ENCODE results near the gene RPL34. TPM values are rescaled to one million over a fixed set of nuclear protein-coding genes. Genes with fewer than 3 reads are reported as not detected.
"Not testable (repeated sequence)": the region's sequence is repeated elsewhere in the genome, so short reads cannot be mapped to it uniquely, and the experiment has no call there.

Gene RPL34
- polyA plus RNA-seq, result 1,000 to 10,000 TPM; 1,657 to 2,419 (median 1,809) TPM

DNA sequence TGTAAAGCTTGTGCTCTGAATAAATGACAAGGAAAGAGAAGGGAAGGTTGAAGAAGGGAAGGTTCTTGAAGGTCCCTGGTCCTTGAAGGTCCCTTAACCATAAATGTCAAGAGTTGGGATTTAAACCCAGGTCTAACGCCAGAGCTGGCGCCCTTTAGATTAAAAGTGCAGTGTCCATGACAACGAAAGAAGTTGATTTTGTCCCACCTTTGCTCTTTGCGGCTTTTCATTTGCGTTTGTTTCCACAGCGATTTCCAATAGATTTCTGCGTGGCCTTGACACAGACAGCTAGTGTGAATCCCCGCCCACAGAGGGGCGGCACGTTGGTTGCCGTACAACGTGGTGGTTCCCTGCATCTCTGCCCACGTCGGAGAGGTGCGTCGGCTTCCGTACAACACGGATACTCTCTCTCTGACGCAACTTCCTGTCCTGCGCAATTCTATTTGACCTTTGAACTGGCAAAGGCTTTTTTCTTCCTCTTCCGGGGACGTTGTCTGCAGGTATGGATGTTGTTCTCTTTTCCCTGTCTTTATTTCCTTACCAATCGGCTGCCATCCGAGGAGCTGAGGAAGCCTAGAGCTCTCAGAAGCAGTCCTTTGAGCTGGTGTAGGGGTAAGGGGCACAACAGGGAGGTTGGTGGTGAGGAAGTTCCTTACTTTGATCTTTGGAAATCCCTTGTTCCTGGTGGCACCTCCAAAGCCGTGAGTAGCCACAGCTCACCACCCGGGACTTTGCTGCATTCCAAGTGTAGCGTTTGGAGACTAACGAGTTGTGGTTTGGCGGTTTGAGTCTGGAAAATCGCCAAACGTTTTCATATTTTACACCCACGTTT is at the start of gene RPL34:
Gene RPL34 (plus strand): TSS at position 476 of the 832 bp plus-strand sequence. CDS start 1,384 bp downstream, outside the sequence.
- Mint-ChIP-seq H3K36me3 (peaks cover 14 to 36% (median 26%) of the 10 kb centered on the region in 3 donors), H3K4me1 (peaks cover 41 to 62% of the 10 kb centered on the region in 2 donors), H3K27ac (peak within 1 kb of the TSS; percentile 93 to 98 (median 94)), H3K27me3 (ENCODE audit: low read depth in 3 of 3) (peaks cover 4 to 5% (median 5%) of the 10 kb centered on the region in 3 donors), H3K9me3 (peaks cover 0 to 2% (median 0%) of the 10 kb centered on the region in 6 donors), H3K4me3 (peak within 1 kb of the TSS; percentile 92 to 96 (median 94))
- DNase-seq, result peak; percentile 93 to 96 (median 95)

DNA sequence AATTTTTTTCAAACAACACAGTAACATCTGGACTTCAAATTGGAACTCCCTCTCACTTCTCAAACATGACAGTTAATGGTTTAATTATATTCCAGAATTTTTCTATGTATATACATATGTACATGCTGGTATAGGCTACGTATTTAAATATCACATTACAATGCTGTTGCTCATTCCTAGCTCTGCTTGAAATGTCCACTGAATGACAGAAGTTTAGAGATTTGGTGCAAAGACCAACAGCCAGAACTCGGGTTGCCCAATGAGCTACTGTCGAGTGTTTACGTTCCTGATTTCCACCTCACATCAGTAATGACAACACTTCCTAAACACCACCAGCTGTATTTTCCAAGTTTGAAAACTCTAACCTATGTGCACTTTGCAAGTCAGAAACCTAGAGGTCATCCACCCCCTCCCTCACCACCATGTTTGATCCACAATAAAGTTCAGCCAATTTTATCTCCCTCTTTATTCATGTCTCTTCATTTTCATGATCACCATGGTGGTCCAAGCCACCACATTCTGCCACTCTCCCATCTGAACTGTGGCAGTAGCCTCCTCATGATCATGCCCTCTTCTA is 49.3 kb upstream of the RPL34 start:
- Mint-ChIP-seq H3K4me1 (no peaks in the 10 kb centered on the region), H3K27ac (no peak overlapping the region), H3K36me3 (no peaks in the 10 kb centered on the region), H3K4me3 (no peak overlapping the region), H3K27me3 (ENCODE audit: low read depth in 3 of 3) (peaks cover 0 to 8% (median 6%) of the 10 kb centered on the region in 3 donors), H3K9me3 (no peaks in the 10 kb centered on the region)
- DNase-seq, result no peak

DNA sequence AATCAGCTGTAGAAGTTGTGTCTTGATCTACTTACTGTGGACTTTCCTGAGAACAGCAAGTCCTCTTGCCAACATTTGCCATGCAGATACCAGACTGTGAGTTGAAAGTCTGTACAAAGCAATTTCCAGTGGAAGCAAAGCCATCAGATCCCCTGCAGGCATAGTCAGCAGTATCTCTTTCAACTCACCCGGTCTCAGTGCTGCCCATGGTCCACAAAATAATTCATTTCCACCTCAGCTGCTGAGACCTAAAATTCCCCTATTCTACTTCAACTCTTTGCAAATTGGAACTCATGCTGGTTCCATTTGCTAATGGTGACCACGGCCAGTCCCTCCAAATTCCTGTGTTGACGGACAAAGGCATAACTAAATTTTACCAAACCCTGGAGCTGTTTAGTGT is 46.0 kb upstream of the RPL34 start:
- no peak overlapping the region for H3K27ac Mint-ChIP-seq
- H3K36me3 Mint-ChIP-seq, result no peaks in the 10 kb centered on the region
- no peaks in the 10 kb centered on the region for H3K9me3 Mint-ChIP-seq

DNA sequence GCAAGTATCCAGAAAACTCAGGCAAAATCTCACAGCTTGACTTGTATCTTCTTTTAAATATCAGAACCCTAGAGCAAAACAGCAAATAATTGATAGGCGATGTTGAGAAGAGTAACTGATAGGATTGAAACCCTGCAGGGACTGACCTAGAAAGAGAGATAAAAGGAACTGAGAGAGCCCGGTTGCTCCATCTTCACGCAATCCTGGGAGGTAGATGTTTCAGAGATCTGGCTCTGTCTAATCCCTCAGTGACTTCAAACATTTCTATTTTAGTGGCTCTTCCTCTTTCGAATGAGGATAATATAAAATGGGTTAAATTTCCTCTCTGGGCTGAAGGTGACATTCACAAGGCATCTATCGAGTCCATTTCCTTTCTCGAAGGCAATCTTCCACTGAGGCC is 39.3 kb upstream of the RPL34 start:
- no peak for DNase-seq
- Mint-ChIP-seq H3K36me3 (no peaks in the 10 kb centered on the region), H3K27ac (no peak overlapping the region), H3K27me3 (ENCODE audit: low read depth in 3 of 3) (peaks cover 0 to 5% (median 0%) of the 10 kb centered on the region in 3 donors), H3K9me3 (no peaks in the 10 kb centered on the region), H3K4me3 (no peak overlapping the region), H3K4me1 (no peaks in the 10 kb centered on the region)

More for the DNA sequence above, 46.0 kb upstream of the RPL34 start:
- Mint-ChIP-seq H3K4me3 (no peak overlapping the region), H3K27me3 (ENCODE audit: low read depth in 3 of 3) (peaks cover 0 to 11% (median 8%) of the 10 kb centered on the region in 3 donors), H3K4me1 (no peaks in the 10 kb centered on the region)
- DNase-seq, result no peak

DNA sequence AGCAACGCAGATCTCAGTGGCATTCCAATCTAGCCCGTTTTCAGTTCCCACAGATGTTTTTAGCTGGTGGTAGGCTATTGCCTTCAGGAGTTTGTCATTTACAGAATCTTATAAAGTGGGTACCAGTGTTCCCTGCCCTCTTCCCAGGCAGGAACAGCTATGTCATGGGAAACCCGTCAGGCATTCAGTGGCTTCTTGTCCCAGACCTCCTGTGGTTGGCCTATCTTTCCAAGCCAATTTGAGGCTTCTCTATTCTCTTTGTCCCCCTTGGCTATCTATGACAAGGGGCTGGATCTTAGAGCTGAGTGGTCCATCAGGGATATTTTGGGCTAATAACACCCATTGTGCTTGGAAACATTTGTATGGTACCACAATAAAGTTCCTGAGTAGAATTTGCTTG is 33.6 kb upstream of the RPL34 start:
- H3K9me3 Mint-ChIP-seq, result no peaks in the 10 kb centered on the region
- peaks cover 0 to 2% (median 1%) of the 10 kb centered on the region in 3 donors for H3K27me3 Mint-ChIP-seq (ENCODE audit: low read depth in 3 of 3)
- peaks cover 2 to 8% (median 5%) of the 10 kb centered on the region in 3 donors for H3K36me3 Mint-ChIP-seq
- H3K4me1 Mint-ChIP-seq, result no peaks in the 10 kb centered on the region
- DNase-seq, result no peak
- no peak overlapping the region for H3K27ac Mint-ChIP-seq
- no peak overlapping the region for H3K4me3 Mint-ChIP-seq

DNA sequence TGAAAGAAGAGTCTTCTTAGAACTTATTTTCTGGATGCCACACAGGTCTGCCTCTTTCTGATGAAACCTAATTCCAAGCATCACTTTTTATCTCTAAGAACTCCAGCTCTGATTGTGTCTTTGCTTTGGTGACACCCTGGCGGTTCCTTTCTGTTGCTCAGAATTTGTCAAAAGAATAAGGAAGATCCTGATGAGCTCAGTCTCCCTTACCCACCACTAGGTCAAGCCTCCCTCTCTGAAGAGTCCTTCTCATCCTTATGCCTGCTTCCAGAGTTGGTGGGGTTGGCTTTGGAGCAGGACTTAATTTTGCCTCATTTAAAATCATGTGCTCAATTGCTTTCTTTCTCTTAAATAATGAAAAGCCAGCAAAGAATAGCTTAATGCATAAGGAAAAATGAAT is 31.5 kb upstream of the RPL34 start:
- Mint-ChIP-seq H3K9me3 (no peaks in the 10 kb centered on the region), H3K27ac (no peak overlapping the region), H3K4me1 (no peaks in the 10 kb centered on the region), H3K36me3 (peaks cover 5 to 11% (median 8%) of the 10 kb centered on the region in 3 donors), H3K27me3 (ENCODE audit: low read depth in 3 of 3) (peaks cover 0 to 2% (median 1%) of the 10 kb centered on the region in 3 donors), H3K4me3 (no peak overlapping the region)
- DNase-seq, result no peak

DNA sequence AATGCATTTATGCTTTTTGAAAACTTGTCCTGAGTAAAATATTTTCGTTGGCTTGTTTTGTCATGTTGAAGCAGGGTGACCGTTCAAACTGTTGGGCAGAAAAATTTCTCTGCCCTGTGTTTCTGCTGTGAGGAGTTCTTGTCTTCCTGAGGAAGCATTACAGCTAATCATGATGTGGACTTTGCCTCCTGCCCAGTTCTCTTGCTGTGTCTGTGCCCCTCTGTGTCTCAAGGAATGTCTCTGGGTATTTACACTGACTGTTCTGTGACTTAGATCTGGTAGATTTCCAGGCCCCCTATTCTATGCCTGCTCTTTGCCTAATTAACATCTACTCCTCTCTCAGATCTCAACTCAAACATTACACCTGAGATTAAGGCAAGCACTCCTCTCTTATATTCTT is 30.4 kb upstream of the RPL34 start:
- peaks cover 5 to 11% (median 8%) of the 10 kb centered on the region in 3 donors for H3K36me3 Mint-ChIP-seq
- peaks cover 0 to 1% (median 0%) of the 10 kb centered on the region in 6 donors for H3K9me3 Mint-ChIP-seq
- H3K4me1 Mint-ChIP-seq, result no peaks in the 10 kb centered on the region
- H3K4me3 Mint-ChIP-seq, result no peak overlapping the region
- no peak for DNase-seq
- no peak overlapping the region for H3K27ac Mint-ChIP-seq
- H3K27me3 Mint-ChIP-seq (ENCODE audit: low read depth in 3 of 3), result peaks cover 0 to 2% (median 1%) of the 10 kb centered on the region in 3 donors

DNA sequence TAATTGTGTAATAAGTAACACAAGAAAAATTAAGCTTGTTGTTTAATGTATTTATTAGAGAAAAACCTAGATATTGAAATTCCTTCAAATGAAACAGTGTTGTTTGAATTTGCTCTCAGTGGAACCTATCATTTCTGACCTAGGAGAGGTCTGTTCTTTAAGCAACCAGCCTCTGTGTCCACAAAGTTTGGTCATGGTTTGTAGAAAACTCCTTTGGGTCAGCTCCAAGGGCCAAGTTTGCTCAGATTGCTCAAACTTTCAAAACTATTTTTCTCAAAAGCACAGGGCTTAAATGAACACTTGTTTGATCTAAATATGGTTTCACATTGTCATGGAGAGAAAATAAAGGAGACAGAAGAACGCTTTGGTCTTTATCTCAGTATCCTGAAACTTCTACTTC is 29.6 kb upstream of the RPL34 start:
- Mint-ChIP-seq H3K4me3 (no peak overlapping the region), H3K36me3 (peaks cover 5 to 11% (median 8%) of the 10 kb centered on the region in 3 donors), H3K27ac (no peak overlapping the region), H3K9me3 (peaks cover 0 to 1% (median 0%) of the 10 kb centered on the region in 6 donors), H3K27me3 (ENCODE audit: low read depth in 3 of 3) (peaks cover 0 to 2% (median 1%) of the 10 kb centered on the region in 3 donors), H3K4me1 (no peaks in the 10 kb centered on the region)
- no peak for DNase-seq

DNA sequence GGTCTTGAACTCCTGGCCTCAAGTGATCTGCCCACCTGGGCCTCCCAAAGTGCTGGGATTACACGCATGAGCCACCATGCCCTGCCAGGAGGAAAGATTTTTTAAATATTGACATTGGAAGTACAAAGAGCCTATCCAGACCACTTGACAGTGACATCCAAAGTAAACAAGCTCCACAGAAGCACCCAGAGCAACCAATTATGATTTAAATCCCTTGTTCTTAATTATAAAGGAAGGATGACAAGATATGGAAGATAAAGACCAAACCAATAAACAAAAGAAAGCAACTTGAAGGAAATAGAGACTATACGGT is 27.7 kb upstream of the RPL34 start:
- peaks cover 0 to 2% (median 1%) of the 10 kb centered on the region in 3 donors for H3K27me3 Mint-ChIP-seq (ENCODE audit: low read depth in 3 of 3)
- H3K27ac Mint-ChIP-seq, result no peak overlapping the region
- H3K36me3 Mint-ChIP-seq, result peaks cover 5 to 11% (median 5%) of the 10 kb centered on the region in 3 donors
- DNase-seq, result no peak
- no peaks in the 10 kb centered on the region for H3K4me1 Mint-ChIP-seq
- H3K4me3 Mint-ChIP-seq, result no peak overlapping the region
- H3K9me3 Mint-ChIP-seq, result peaks cover 0 to 1% (median 0%) of the 10 kb centered on the region in 6 donors

DNA sequence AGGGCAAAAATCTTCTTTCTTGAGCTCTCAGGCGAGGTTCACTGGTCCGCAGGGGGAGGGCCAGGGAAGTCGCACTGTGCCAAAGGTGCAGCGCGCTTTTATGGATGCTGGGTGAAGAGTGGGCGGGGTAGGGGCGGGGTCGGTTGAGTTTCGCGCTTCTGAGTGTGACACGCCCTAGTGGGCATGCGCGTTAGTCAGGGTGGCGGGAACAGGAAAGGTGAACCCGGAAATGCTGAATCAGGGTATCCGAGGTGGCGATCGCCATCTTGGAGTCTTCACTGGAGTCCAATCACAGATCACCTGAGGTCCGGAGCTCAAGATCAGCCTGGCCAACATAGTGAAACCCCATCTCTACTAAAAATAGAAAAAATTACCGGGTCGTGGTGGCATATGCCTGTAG is 26.1 kb upstream of the RPL34 start:
- H3K27me3 Mint-ChIP-seq (ENCODE audit: low read depth in 3 of 3); DNase-seq; H3K9me3 Mint-ChIP-seq; H3K27ac Mint-ChIP-seq; H3K4me1 Mint-ChIP-seq; H3K4me3 Mint-ChIP-seq: not testable (repeated sequence)
- H3K36me3 Mint-ChIP-seq, result peaks cover 5 to 11% (median 5%) of the 10 kb centered on the region in 3 donors

DNA sequence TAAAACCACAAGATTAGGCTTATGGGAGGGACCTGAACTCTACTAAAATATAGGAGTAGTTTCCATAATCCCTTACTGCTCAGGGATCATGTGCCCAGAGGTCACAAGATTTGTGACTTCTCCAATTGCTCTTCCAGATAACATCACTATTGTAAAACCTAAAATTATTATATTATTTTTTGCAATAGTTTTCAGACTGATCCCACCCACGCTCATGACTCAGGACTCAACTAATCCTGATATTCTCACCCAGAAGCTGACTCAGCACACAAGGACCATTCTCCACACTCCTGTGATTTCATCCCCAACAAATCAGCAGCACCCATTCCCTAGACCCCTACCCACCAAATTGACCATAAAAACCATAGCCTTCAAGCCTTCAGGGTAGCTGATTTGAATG is 24.0 kb upstream of the RPL34 start:
- H3K4me1 Mint-ChIP-seq, result no peaks in the 10 kb centered on the region

DNA sequence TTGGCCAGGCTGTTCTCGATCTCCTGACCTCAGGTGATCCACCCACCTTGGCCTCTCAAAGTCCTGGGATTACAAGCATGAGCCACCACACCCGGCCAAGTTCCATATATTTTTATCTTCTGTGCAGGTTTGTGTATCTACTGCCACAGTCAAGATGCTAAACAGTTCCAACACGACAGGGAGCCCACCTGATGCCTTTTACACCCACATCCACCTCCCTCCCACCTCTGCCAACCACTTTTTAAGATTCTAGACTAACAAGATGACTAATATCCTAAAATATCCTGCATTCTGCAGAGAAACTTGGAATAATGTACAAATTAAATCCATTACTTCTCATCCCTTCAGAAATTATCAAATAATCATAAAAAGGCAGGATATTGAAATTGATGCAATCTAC is 19.3 kb upstream of the RPL34 start:
- H3K4me1 Mint-ChIP-seq, result peaks cover 0 to 2% of the 10 kb centered on the region in 2 donors
- DNase-seq, result no peak
- no peaks in the 10 kb centered on the region for H3K36me3 Mint-ChIP-seq
- H3K27ac Mint-ChIP-seq, result no peak overlapping the region
- no peaks in the 10 kb centered on the region for H3K9me3 Mint-ChIP-seq
- H3K4me3 Mint-ChIP-seq, result no peak overlapping the region
- H3K27me3 Mint-ChIP-seq (ENCODE audit: low read depth in 3 of 3), result peaks cover 0 to 3% (median 0%) of the 10 kb centered on the region in 3 donors

More for the DNA sequence above, 24.0 kb upstream of the RPL34 start:
- H3K27me3 Mint-ChIP-seq (ENCODE audit: low read depth in 3 of 3), result peaks cover 0 to 3% (median 1%) of the 10 kb centered on the region in 3 donors
- H3K9me3 Mint-ChIP-seq, result peaks cover 0 to 1% (median 0%) of the 10 kb centered on the region in 6 donors
- no peak for DNase-seq
- no peak overlapping the region for H3K27ac Mint-ChIP-seq
- H3K36me3 Mint-ChIP-seq, result peaks cover 0 to 11% (median 0%) of the 10 kb centered on the region in 3 donors
- H3K4me3 Mint-ChIP-seq, result no peak overlapping the region

DNA sequence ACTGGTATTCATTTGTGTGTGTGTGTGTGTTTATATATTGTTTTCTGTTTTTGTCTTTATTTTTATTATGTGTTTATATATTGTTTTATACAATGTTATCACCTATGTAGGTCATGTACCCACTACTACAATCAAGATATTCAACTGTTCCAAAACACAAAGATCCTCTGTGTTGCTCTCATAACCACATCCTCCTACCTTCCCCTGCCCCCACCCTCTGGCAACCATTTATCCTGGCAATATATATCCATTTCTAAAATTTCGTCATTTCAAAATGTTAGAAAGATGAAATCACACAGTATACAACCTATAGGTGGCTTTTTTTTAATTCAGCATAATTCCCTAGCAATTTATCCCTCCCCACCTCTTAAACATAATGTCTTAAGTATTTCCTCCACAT is 18.8 kb upstream of the RPL34 start:
- DNase-seq, result no peak
- H3K4me3 Mint-ChIP-seq, result no peak overlapping the region

DNA sequence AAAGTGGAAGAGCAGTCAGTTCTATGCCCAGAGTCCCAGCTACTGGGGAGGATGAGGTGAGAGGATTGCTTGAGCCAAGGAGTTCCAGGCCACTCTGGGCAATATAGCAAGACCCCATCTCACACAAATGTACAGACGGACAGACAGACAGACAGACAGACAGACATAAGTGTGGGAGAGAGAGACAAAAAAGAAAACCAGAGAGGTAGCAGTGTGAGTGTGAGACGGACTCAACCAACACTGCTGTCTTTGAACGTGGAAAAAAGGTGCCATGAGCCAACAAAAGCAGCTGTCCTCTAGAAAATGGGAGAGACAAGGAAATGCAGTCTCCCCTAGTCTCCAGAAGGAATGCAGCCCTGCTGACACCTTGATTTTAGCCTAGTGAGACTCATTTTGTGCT is 18.2 kb upstream of the RPL34 start:
- no peak overlapping the region for H3K27ac Mint-ChIP-seq

More for the DNA sequence above, 18.8 kb upstream of the RPL34 start:
- Mint-ChIP-seq H3K27me3 (ENCODE audit: low read depth in 3 of 3) (peaks cover 0 to 3% (median 0%) of the 10 kb centered on the region in 3 donors), H3K36me3 (no peaks in the 10 kb centered on the region), H3K9me3 (no peaks in the 10 kb centered on the region), H3K4me1 (peaks cover 0 to 2% of the 10 kb centered on the region in 2 donors), H3K27ac (no peak overlapping the region)

More for the DNA sequence above, 18.2 kb upstream of the RPL34 start:
- Mint-ChIP-seq H3K4me3 (no peak overlapping the region), H3K4me1 (peaks cover 0 to 2% of the 10 kb centered on the region in 2 donors), H3K27me3 (ENCODE audit: low read depth in 3 of 3) (peaks cover 0 to 3% (median 0%) of the 10 kb centered on the region in 3 donors), H3K9me3 (no peaks in the 10 kb centered on the region), H3K36me3 (peaks cover 0 to 5% (median 0%) of the 10 kb centered on the region in 3 donors)
- DNase-seq, result no peak
